ENCODE measurements around the gene TRAF7.

Gene TRAF7

DNA sequence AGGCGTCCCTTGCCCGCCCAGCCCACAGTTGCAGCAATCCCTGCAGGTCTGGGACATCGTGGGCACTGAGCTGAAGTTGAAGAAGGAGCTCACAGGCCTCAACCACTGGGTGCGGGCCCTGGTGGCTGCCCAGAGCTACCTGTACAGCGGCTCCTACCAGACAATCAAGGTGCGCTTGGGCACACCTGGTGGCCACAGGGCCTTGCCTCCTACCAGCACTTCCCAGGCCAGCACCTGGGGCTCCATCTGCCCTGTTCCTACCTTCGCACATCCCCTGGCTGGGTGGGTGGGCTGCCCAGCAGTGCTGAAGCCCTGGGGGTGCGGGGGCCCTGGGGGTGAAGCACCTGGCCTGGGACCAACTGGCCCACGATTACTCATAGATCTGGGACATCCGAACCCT lies 19.9 kb downstream of the TRAF7 start:
- no peak overlapping the region for H3K4me3 Mint-ChIP-seq
- H3K4me1 Mint-ChIP-seq (ENCODE audit: low read depth): no peaks in the 10 kb centered on the region

GRCh38 chr16:2176047-2176446 lies 20.5 kb downstream of the TRAF7 start:
- no peaks in the 10 kb centered on the region for H3K4me1 Mint-ChIP-seq (ENCODE audit: low read depth)
- H3K27ac Mint-ChIP-seq: no peak overlapping the region
- peaks cover 8% of the 10 kb centered on the region for H3K36me3 Mint-ChIP-seq (ENCODE audit: low read depth)
- H3K9me3 Mint-ChIP-seq: no peaks in the 10 kb centered on the region
- H3K27me3 Mint-ChIP-seq (ENCODE audit: low read depth): no peaks in the 10 kb centered on the region
- H3K4me3 Mint-ChIP-seq: no peak overlapping the region

More for the DNA sequence above, 19.9 kb downstream of the TRAF7 start:
- Mint-ChIP-seq H3K36me3 (ENCODE audit: low read depth) (peaks cover 8% of the 10 kb centered on the region), H3K9me3 (no peaks in the 10 kb centered on the region), H3K27ac (no peak overlapping the region), H3K27me3 (ENCODE audit: low read depth) (no peaks in the 10 kb centered on the region)

GRCh38 chr16:2177101-2177500 lies 21.5 kb downstream of the TRAF7 start:
- H3K9me3 Mint-ChIP-seq: no peaks in the 10 kb centered on the region
- H3K36me3 Mint-ChIP-seq (ENCODE audit: low read depth): peaks cover 8% of the 10 kb centered on the region
- no peak overlapping the region for H3K27ac Mint-ChIP-seq
- H3K4me1 Mint-ChIP-seq (ENCODE audit: low read depth): no peaks in the 10 kb centered on the region
- H3K4me3 Mint-ChIP-seq: no peak overlapping the region
- H3K27me3 Mint-ChIP-seq (ENCODE audit: low read depth): no peaks in the 10 kb centered on the region

DNA sequence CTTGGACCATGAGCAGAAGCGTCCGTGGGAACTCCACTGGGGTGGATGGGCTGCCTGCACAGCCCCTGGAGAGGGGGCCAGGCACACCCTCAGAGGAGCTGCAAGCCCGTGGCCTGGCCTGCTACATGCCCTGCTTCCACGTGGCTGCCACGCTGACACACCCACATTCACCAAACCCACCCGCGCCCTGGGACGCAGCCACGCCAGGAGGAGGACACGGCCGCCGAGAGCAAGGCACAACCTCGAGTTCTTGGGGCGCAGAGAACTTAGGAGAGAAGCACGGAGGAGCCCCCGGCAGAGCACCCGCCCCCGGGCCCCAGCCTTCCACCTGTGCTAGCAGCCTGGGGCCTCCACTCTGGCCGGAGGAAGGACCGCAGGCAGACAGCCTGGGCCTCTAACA lies 22.0 kb downstream of the TRAF7 start:
- H3K4me3 Mint-ChIP-seq: no peak overlapping the region
- H3K9me3 Mint-ChIP-seq: no peaks in the 10 kb centered on the region
- H3K4me1 Mint-ChIP-seq (ENCODE audit: low read depth): no peaks in the 10 kb centered on the region
- peaks cover 9% of the 10 kb centered on the region for H3K36me3 Mint-ChIP-seq (ENCODE audit: low read depth)
- no peaks in the 10 kb centered on the region for H3K27me3 Mint-ChIP-seq (ENCODE audit: low read depth)
- H3K27ac Mint-ChIP-seq: no peak overlapping the region

GRCh38 chr16:2178321-2179106 lies 22.9 kb downstream of the TRAF7 start:
- H3K4me1 Mint-ChIP-seq (ENCODE audit: low read depth): no peaks in the 10 kb centered on the region
- H3K4me3 Mint-ChIP-seq: no peak overlapping the region
- no peaks in the 10 kb centered on the region for H3K27me3 Mint-ChIP-seq (ENCODE audit: low read depth)
- H3K27ac Mint-ChIP-seq: no peak overlapping the region
- peaks cover 8% of the 10 kb centered on the region for H3K36me3 Mint-ChIP-seq (ENCODE audit: low read depth)
- no peaks in the 10 kb centered on the region for H3K9me3 Mint-ChIP-seq

DNA sequence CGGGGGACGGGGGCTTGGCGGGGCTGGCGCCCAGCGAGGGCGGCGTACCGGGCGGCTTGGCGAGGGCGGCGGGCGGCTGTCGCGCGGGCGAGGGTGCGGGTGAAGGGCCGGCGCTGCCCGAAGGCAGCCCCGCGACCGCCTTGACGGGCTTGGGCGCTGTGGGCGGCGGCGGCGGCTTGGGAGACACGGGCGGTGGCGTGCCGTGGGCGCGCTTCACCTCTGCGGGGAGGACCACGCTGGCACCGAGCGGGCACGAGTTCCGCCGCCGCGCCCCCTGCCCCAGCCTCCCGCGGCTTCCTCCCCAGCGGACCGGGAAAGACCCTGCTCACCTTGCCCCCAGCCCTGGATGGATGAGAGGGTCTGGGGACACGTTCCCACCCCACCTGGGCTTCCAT lies 23.5 kb downstream of the TRAF7 start:
- no peak overlapping the region for H3K27ac Mint-ChIP-seq
- H3K27me3 Mint-ChIP-seq (ENCODE audit: low read depth): no peaks in the 10 kb centered on the region
- no peak overlapping the region for H3K4me3 Mint-ChIP-seq
- no peaks in the 10 kb centered on the region for H3K9me3 Mint-ChIP-seq
- H3K4me1 Mint-ChIP-seq (ENCODE audit: low read depth): no peaks in the 10 kb centered on the region
- peaks cover 5% of the 10 kb centered on the region for H3K36me3 Mint-ChIP-seq (ENCODE audit: low read depth)

GRCh38 chr16:2179576-2179975 lies 24.0 kb downstream of the TRAF7 start:
- Mint-ChIP-seq H3K4me1 (ENCODE audit: low read depth) (no peaks in the 10 kb centered on the region), H3K36me3 (ENCODE audit: low read depth) (peaks cover 5% of the 10 kb centered on the region), H3K27me3 (ENCODE audit: low read depth) (no peaks in the 10 kb centered on the region), H3K4me3 (no peak overlapping the region), H3K9me3 (no peaks in the 10 kb centered on the region), H3K27ac (no peak overlapping the region)

- Mint-ChIP-seq H3K36me3 (ENCODE audit: low read depth) (peaks cover 5% of the 10 kb centered on the region), H3K4me3 (no peak overlapping the region), H3K9me3 (no peaks in the 10 kb centered on the region), H3K27ac (no peak overlapping the region), H3K4me1 (ENCODE audit: low read depth) (no peaks in the 10 kb centered on the region), H3K27me3 (ENCODE audit: low read depth) (no peaks in the 10 kb centered on the region)
These were observed 24.9 kb downstream of the TRAF7 start for GRCh38 chr16:2180461-2180860.

- Mint-ChIP-seq H3K27me3 (ENCODE audit: low read depth) (no peaks in the 10 kb centered on the region), H3K27ac (no peak overlapping the region), H3K4me3 (no peak overlapping the region), H3K36me3 (ENCODE audit: low read depth) (peaks cover 2% of the 10 kb centered on the region), H3K9me3 (no peaks in the 10 kb centered on the region), H3K4me1 (ENCODE audit: low read depth) (no peaks in the 10 kb centered on the region)
These were observed 25.7 kb downstream of the TRAF7 start for GRCh38 chr16:2180962-2181923.

DNA sequence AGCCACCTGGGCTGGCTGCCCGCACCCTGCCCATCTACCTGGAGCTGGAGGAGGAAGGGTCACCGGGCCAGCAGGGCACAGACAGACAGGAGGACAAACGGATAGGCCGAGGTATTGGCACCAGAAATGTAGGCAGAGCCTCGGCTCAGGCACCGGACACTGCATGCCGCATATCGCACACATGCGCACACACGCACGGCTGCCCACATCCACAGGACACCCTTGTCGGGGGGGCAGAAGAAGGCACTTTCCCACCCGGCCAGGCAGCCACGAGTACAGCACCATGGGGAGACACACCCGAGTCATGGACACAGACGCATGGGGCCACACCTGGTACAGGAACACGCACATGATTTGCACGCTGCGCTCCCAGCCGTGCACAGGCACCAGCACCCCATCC lies 26.4 kb downstream of the TRAF7 start:
- H3K36me3 Mint-ChIP-seq (ENCODE audit: low read depth): peaks cover 2% of the 10 kb centered on the region
- H3K27ac Mint-ChIP-seq: no peak overlapping the region
- no peaks in the 10 kb centered on the region for H3K9me3 Mint-ChIP-seq
- H3K27me3 Mint-ChIP-seq (ENCODE audit: low read depth): no peaks in the 10 kb centered on the region
- no peak overlapping the region for H3K4me3 Mint-ChIP-seq
- H3K4me1 Mint-ChIP-seq (ENCODE audit: low read depth): no peaks in the 10 kb centered on the region

DNA sequence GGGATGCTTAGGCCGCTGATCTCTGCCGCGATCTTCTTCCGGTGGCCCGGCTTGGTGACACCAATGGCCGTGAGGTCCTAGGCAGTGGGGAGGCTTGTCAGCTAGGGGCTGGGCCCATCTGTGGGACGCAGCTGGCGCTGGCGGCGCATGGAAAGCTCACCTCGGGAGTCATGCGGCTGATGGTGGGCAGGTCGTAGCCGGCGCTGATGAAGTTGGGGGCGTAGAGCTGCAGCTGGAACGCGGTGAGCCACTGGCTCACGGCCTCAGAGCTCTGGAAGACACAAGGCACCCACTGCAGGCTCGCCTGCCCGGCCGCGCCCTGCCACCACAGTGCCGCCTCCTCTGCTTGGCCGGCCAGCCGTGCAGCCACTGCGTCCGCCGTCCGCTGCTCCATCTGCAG lies 28.1 kb downstream of the TRAF7 start:
- Mint-ChIP-seq H3K4me3 (no peak overlapping the region), H3K27me3 (ENCODE audit: low read depth) (no peaks in the 10 kb centered on the region), H3K4me1 (ENCODE audit: low read depth) (no peaks in the 10 kb centered on the region), H3K9me3 (no peaks in the 10 kb centered on the region), H3K27ac (no peak overlapping the region), H3K36me3 (ENCODE audit: low read depth) (peaks cover 2% of the 10 kb centered on the region)

GRCh38 chr16:2184346-2184745 lies 28.8 kb downstream of the TRAF7 start:
- Mint-ChIP-seq H3K36me3 (ENCODE audit: low read depth) (peaks cover 2% of the 10 kb centered on the region), H3K4me3 (no peak overlapping the region), H3K9me3 (no peaks in the 10 kb centered on the region), H3K27ac (no peak overlapping the region), H3K27me3 (ENCODE audit: low read depth) (no peaks in the 10 kb centered on the region), H3K4me1 (ENCODE audit: low read depth) (no peaks in the 10 kb centered on the region)

DNA sequence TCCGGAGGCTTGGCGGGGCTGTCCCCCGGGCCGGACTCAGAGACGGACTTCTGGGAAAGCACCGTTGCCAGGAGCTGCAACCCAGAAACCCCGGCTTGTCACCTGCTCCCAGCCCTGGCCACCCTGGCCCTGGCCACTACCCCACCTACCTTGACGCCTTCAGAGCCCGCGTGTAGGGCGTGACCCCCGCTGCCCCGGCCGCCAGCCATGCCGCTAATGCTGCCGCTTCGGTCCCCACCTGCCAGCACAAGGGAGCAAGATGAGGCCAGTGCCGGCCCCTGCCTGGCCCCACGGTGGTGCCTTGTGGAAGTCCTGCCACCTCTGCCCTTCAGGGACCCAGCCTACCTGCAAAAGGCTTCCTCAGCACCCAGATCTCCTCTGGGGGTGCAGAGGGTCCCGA lies 29.4 kb downstream of the TRAF7 start:
- Mint-ChIP-seq H3K9me3 (no peaks in the 10 kb centered on the region), H3K27me3 (ENCODE audit: low read depth) (no peaks in the 10 kb centered on the region), H3K4me1 (ENCODE audit: low read depth) (no peaks in the 10 kb centered on the region), H3K4me3 (no peak overlapping the region), H3K36me3 (ENCODE audit: low read depth) (peaks cover 2% of the 10 kb centered on the region), H3K27ac (no peak overlapping the region)

DNA sequence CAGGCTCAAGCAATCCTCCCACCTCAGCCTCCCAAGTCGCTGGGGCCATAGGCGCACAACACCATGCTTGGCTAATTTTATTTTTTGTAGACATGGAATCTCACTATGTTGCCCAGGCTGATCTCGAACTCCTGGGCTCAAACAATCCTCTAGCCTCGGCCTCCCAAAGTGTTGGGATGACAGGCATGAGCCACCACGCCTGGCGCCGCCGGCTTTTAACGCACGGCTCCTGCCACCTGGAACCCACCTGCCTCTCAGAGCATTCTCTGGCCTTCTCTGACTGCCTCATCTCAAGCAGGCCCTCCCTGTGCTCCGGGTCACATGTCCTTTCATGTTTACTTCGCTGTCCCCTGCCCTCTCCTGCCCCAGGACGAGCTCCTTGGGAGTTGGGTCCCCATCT lies 30.5 kb downstream of the TRAF7 start:
- Mint-ChIP-seq H3K9me3 (no peaks in the 10 kb centered on the region), H3K27ac (no peak overlapping the region), H3K27me3 (ENCODE audit: low read depth) (no peaks in the 10 kb centered on the region), H3K36me3 (ENCODE audit: low read depth) (peaks cover 2% of the 10 kb centered on the region), H3K4me3 (no peak overlapping the region), H3K4me1 (ENCODE audit: low read depth) (no peaks in the 10 kb centered on the region)

GRCh38 chr16:2186505-2186904 lies 30.9 kb downstream of the TRAF7 start:
- Mint-ChIP-seq H3K4me1 (ENCODE audit: low read depth) (no peaks in the 10 kb centered on the region), H3K27me3 (ENCODE audit: low read depth) (no peaks in the 10 kb centered on the region), H3K36me3 (ENCODE audit: low read depth) (peaks cover 2% of the 10 kb centered on the region), H3K4me3 (no peak overlapping the region), H3K27ac (no peak overlapping the region), H3K9me3 (no peaks in the 10 kb centered on the region)
